CD14-positive monocyte (primary cell): ENCODE measurements around the gene MOB1B. TPM values are rescaled to one million over a fixed set of nuclear protein-coding genes. Genes with fewer than 3 reads are reported as not detected.
A peak's percentile ranks its signal among the peaks of the same experiment; 100 is the strongest.

Experiments
- DNase-seq, 3 donors: peaks; one replicate each; pipeline ENCODE4 v3.0.0-alpha.2; 2011 to 2022
- H2AFZ ChIP-seq: 2 replicates; pipeline ENCODE4 v1.6.0; 2012; ENCODE audit warnings: mild to moderate bottlenecking, low read depth, low read length, inconsistent platforms; ENCODE audit not compliant: insufficient read depth, poor library complexity, severe bottlenecking
- H3K27ac ChIP-seq, 2 donors: 1 replicate in 1 of 2; 2 replicates in 1 of 2; pipeline ENCODE4 v1.5.1; 2012 to 2013; ENCODE audit warnings: low read length in 2 of 2, control low read depth in 1 of 2, inconsistent platforms in 1 of 2, low read depth in 1 of 2, mild to moderate bottlenecking in 1 of 2
- H3K27me3 ChIP-seq, 2 donors: one replicate each; pipeline versions ENCODE4 v1.6.0 to v1.6.1; 2011 to 2013; ENCODE audit warnings: low read length in 2 of 2; ENCODE audit not compliant: control insufficient read depth in 2 of 2, insufficient read depth in 2 of 2
- H3K36me3 ChIP-seq, 2 donors: replicated peaks in 1 of 2; 1 replicate in 1 of 2; 2 replicates in 1 of 2; pipeline versions ENCODE4 v1.5.1 to v1.6.1; 2012 to 2013; ENCODE audit warnings: low read length in 2 of 2, control low read depth in 1 of 2, inconsistent platforms in 1 of 2, mild to moderate bottlenecking in 1 of 2; ENCODE audit not compliant: insufficient read depth in 2 of 2, control insufficient read depth in 1 of 2
- H3K4me1 ChIP-seq, 2 donors: 1 replicate in 1 of 2; 2 replicates in 1 of 2; pipeline versions ENCODE4 v1.5.1 to v1.6.1; 2012 to 2013; ENCODE audit warnings: low read length in 2 of 2, control low read depth in 1 of 2, inconsistent platforms in 1 of 2, mild to moderate bottlenecking in 1 of 2, moderate library complexity in 1 of 2; ENCODE audit not compliant: insufficient read depth in 2 of 2, control insufficient read depth in 1 of 2
- H3K4me2 ChIP-seq: replicated peaks from 2 replicates; pipeline ENCODE3; 2012; ENCODE audit warnings: low read length, moderate library complexity, mild to moderate bottlenecking; ENCODE audit not compliant: poor library complexity, severe bottlenecking; ENCODE audit errors: extremely low read depth
- H3K4me3 ChIP-seq, 3 experiments: fragments of 200-600 bp in 1 of 3; sonication (generic) in 1 of 3; replicated peaks in 1 of 3; 1 replicate in 2 of 3; 2 replicates in 1 of 3; pipeline ENCODE4 v1.5.1; 2011 to 2013; ENCODE audit warnings: low read length in 3 of 3, mild to moderate bottlenecking in 3 of 3, control low read depth in 2 of 3, low read depth in 2 of 3, inconsistent platforms in 1 of 3, moderate library complexity in 1 of 3
- H3K79me2 ChIP-seq: 2 replicates; pipeline ENCODE4 v1.6.0; 2012; ENCODE audit warnings: mild to moderate bottlenecking, control low read depth, inconsistent platforms, low read length, moderate library complexity; ENCODE audit not compliant: insufficient read depth
- H3K9ac ChIP-seq: 2 replicates; pipeline ENCODE4 v1.6.0; 2017; ENCODE audit warnings: low read length, mild to moderate bottlenecking; ENCODE audit not compliant: insufficient read depth, poor library complexity, severe bottlenecking
- H3K9me3 ChIP-seq, 2 donors: replicated peaks in 1 of 2; 1 replicate in 1 of 2; 2 replicates in 1 of 2; pipeline versions ENCODE4 v1.5.1 to v1.6.1; 2012 to 2013; ENCODE audit warnings: low read length in 2 of 2, control low read depth in 1 of 2; ENCODE audit not compliant: control insufficient read depth in 1 of 2, insufficient read depth in 1 of 2
- H4K20me1 ChIP-seq: 2 replicates; pipeline ENCODE4 v1.6.0; 2012; ENCODE audit warnings: mild to moderate bottlenecking, low read length, control low read depth, moderate library complexity; ENCODE audit not compliant: insufficient read depth
- H3K27ac Mint-ChIP-seq, 7 donors: one replicate each; pipeline ENCODE4 v1.8.0; 2020; ENCODE audit warnings: mild to moderate bottlenecking in 7 of 7, mixed read lengths in 7 of 7, moderate library complexity in 6 of 7, inconsistent platforms in 2 of 7
- H3K27me3 Mint-ChIP-seq, 3 donors: one replicate each; pipeline ENCODE4 v1.8.0; 2021 to 2022; ENCODE audit warnings: low read depth in 3 of 3, mild to moderate bottlenecking in 3 of 3, mixed read lengths in 3 of 3, moderate library complexity in 3 of 3, inconsistent platforms in 1 of 3
- H3K36me3 Mint-ChIP-seq, 2 donors: one replicate each; pipeline ENCODE4 v1.8.0; 2020; ENCODE audit warnings: mixed read lengths in 2 of 2, inconsistent platforms in 1 of 2, mild to moderate bottlenecking in 1 of 2
- H3K4me1 Mint-ChIP-seq: one replicate; pipeline ENCODE4 v1.8.0; 2020; ENCODE audit warnings: mild to moderate bottlenecking, mixed read lengths
- H3K4me3 Mint-ChIP-seq, 2 donors: one replicate each; pipeline ENCODE4 v1.8.0; 2020; ENCODE audit warnings: mild to moderate bottlenecking in 2 of 2, mixed read lengths in 2 of 2, moderate library complexity in 1 of 2
- H3K9me3 Mint-ChIP-seq, 7 donors: one replicate each; pipeline ENCODE4 v1.8.0; 2020 to 2022; ENCODE audit warnings: mixed read lengths in 7 of 7, mild to moderate bottlenecking in 6 of 7, moderate library complexity in 6 of 7, inconsistent platforms in 2 of 7
- CTCF ChIP-seq: fragments of 200-600 bp; IDR thresholded peaks from one replicate; pipeline ENCODE4 v1.8.0; 2022; ENCODE audit warnings: antibody characterized with exemption, mild to moderate bottlenecking
- WGBS: methylation state at CpG from one replicate; pipeline ENCODE4 v1.1.5; 2013; ENCODE audit warnings: missing lambda C conversion rate; ENCODE audit not compliant: insufficient coverage; 5-methylcytosine and 5-hydroxymethylcytosine counted together
- intact Hi-C, 2 donors: fragments of 100-400 bp; cut with micrococcal nuclease; formaldehyde crosslinking; loops; one replicate each; pipeline versions ENCODE4 v1.15.0 to v1.15.1; 2023
- polyA plus RNA-seq, 3 donors: library from polyadenylated mRNA; depleted of rRNA in 1 of 3; unstranded in 2 of 3; stranded (reverse) in 1 of 3; fragments of 300-500 nt in 2 of 3; fragments of >200 nt in 1 of 3; fragmentation: Illumina TruSeq in 2 of 3; gene quantifications; 1 replicate in 2 of 3; 2 replicates in 1 of 3; pipeline ENCODE4 v1.2.3, GENCODE V29; 2012 to 2021

The MOB1B gene
- polyA plus RNA-seq, 3 donors, result 3.9 to 10.7 (median 7.0) TPM

GRCh38 chr4:70994069-70994366, 91.8 kb downstream of the MOB1B start:
- peak overlapping the region; percentile 70 to 92 for H3K27ac ChIP-seq
- H3K4me1 ChIP-seq, result peaks cover 49 to 51% of the 10 kb centered on the region in 2 donors
- no CpG with 5 or more reads among the region's 11 CpGs for WGBS
- H3K9me3 ChIP-seq, result no peaks in the 10 kb centered on the region
- TF ChIP-seq CTCF, result no peak
- Mint-ChIP-seq H3K36me3 (peaks cover 7% of the 10 kb centered on the region in 2 donors), H3K4me3 (peak overlapping the region; percentile 92 to 95), H3K27me3 (no peaks in the 10 kb centered on the region), H3K4me1 (peaks cover 49% of the 10 kb centered on the region), H3K27ac (peak overlapping the region; percentile 84 to 88 (median 87)), H3K9me3 (no peaks in the 10 kb centered on the region)
- H3K36me3 ChIP-seq, result peaks cover 3 to 7% of the 10 kb centered on the region in 2 donors
- peak overlapping the region; percentile 89 for H3K4me2 ChIP-seq
- intact Hi-C loops, result loop anchor here (5.0 to 10.0 kb wide), 4 partner anchors 47 to 157 kb away; partner anchors contain the start of genes GRSF1 (in 1 of the 2) and MOB1B (in 1 of the 2)
- peak overlapping the region; percentile 98 for H2AFZ ChIP-seq
- peaks cover 50% of the 10 kb centered on the region for H4K20me1 ChIP-seq
- H3K4me3 ChIP-seq, result peak overlapping the region; percentile 68 to 99 (median 92)
- peak overlapping the region; percentile 84 for H3K9ac ChIP-seq
- no peak for DNase-seq
- H3K27me3 ChIP-seq, result no peaks in the 10 kb centered on the region
- H3K79me2 ChIP-seq, result peaks cover 66% of the 10 kb centered on the region

GRCh38 chr4:70994387-70995099, 92.4 kb downstream of the MOB1B start:
- 0% methylated on average over 1 of the region's 10 CpGs for WGBS
- peak; percentile 14 to 46 (median 22) for DNase-seq

More at GRCh38 chr4:70994387-70995099, 92.4 kb downstream of the MOB1B start:
- no peaks in the 10 kb centered on the region for H3K9me3 ChIP-seq
- Mint-ChIP-seq H3K36me3 (peaks cover 12% of the 10 kb centered on the region in 2 donors), H3K4me1 (peaks cover 52% of the 10 kb centered on the region), H3K27ac (peak overlapping the region; percentile 84 to 88 (median 87)), H3K9me3 (peaks cover 0 to under 1% (median 0%) of the 10 kb centered on the region in 7 donors), H3K4me3 (peak overlapping the region; percentile 92 to 95), H3K27me3 (no peaks in the 10 kb centered on the region)
- H3K36me3 ChIP-seq, result peaks cover 5 to 10% of the 10 kb centered on the region in 2 donors
- intact Hi-C loops, result loop anchor here (5.0 to 10.0 kb wide), 4 partner anchors 47 to 157 kb away; partner anchors contain the start of genes GRSF1 (in 1 of the 2) and MOB1B (in 1 of the 2)
- H3K4me3 ChIP-seq, result peak overlapping the region; percentile 68 to 99 (median 92)
- no peak for TF ChIP-seq CTCF
- H3K4me2 ChIP-seq, result peak overlapping the region; percentile 89
- H3K27me3 ChIP-seq, result no peaks in the 10 kb centered on the region
- H3K4me1 ChIP-seq, result peaks cover 49 to 51% of the 10 kb centered on the region in 2 donors
- H4K20me1 ChIP-seq, result peaks cover 53% of the 10 kb centered on the region
- peak overlapping the region; percentile 84 for H3K9ac ChIP-seq
- peak overlapping the region in 1 of 2 donors; percentile 92 for H3K27ac ChIP-seq
- peaks cover 70% of the 10 kb centered on the region for H3K79me2 ChIP-seq
- peak overlapping the region; percentile 98 for H2AFZ ChIP-seq
